Measurements from ENCODE around the gene DNAH17.

GRCh38 chr17:78608122-78608803, 31.1 kb upstream of the DNAH17 start:
- TF ChIP-seq CTCF (IDR thresholded peaks at IDR 0.05) (no peak), POLR2A (IDR thresholded peaks at IDR 0.05) (no peak)
